ENCODE data around the gene CRYGN. TPM values are rescaled to one million over a fixed set of nuclear protein-coding genes. Genes with fewer than 3 reads are reported as not detected.

The CRYGN gene
- total RNA-seq, 1 donor from 2014 or later: 0.16 TPM

GRCh38 chr7:151399906-151400305 lies 40.0 kb downstream of the CRYGN start:
- TF ChIP-seq CTCF (conservative IDR thresholded peaks at IDR 0.05): no peak
- DNase-seq (ENCODE audit: low read depth, low spot score): no peak
- Mint-ChIP-seq H3K27ac (ENCODE audit: unreplicated experiment) (no peak overlapping the region), H3K4me3 (no peak overlapping the region), H3K27me3 (ENCODE audit: low read depth) (no peaks in the 10 kb centered on the region), H3K9me3 (peaks cover 5% of the 10 kb centered on the region), H3K36me3 (ENCODE audit: low read depth) (peaks cover 13% of the 10 kb centered on the region), H3K4me1 (peaks cover 18% of the 10 kb centered on the region)

- no peak for DNase-seq (ENCODE audit: low read depth, low spot score)
- no peak overlapping the region for H3K4me3 Mint-ChIP-seq
- peaks cover 13% of the 10 kb centered on the region for H3K36me3 Mint-ChIP-seq (ENCODE audit: low read depth)
- TF ChIP-seq CTCF (conservative IDR thresholded peaks at IDR 0.05): no peak
- H3K27ac Mint-ChIP-seq (ENCODE audit: unreplicated experiment): no peak overlapping the region
- H3K9me3 Mint-ChIP-seq: peaks cover 5% of the 10 kb centered on the region
- peaks cover 18% of the 10 kb centered on the region for H3K4me1 Mint-ChIP-seq
- no peaks in the 10 kb centered on the region for H3K27me3 Mint-ChIP-seq (ENCODE audit: low read depth)
These were observed 40.7 kb downstream of the CRYGN start for GRCh38 chr7:151399305-151399601.

GRCh38 chr7:151398446-151399304 lies 41.3 kb downstream of the CRYGN start:
- DNase-seq (ENCODE audit: low read depth, low spot score): no peak
- Mint-ChIP-seq H3K27me3 (ENCODE audit: low read depth) (no peaks in the 10 kb centered on the region), H3K4me3 (no peak overlapping the region), H3K36me3 (ENCODE audit: low read depth) (peaks cover 13% of the 10 kb centered on the region), H3K4me1 (peaks cover 14% of the 10 kb centered on the region), H3K9me3 (peaks cover 5% of the 10 kb centered on the region), H3K27ac (ENCODE audit: unreplicated experiment) (no peak overlapping the region)
- no peak for TF ChIP-seq CTCF (conservative IDR thresholded peaks at IDR 0.05)

GRCh38 chr7:151397026-151397425 lies 42.9 kb downstream of the CRYGN start:
- Mint-ChIP-seq H3K36me3 (ENCODE audit: low read depth) (peaks cover 11% of the 10 kb centered on the region), H3K4me1 (peaks cover 11% of the 10 kb centered on the region), H3K27ac (ENCODE audit: unreplicated experiment) (no peak overlapping the region), H3K4me3 (no peak overlapping the region), H3K27me3 (ENCODE audit: low read depth) (no peaks in the 10 kb centered on the region), H3K9me3 (peaks cover 5% of the 10 kb centered on the region)
- no peak for TF ChIP-seq CTCF (conservative IDR thresholded peaks at IDR 0.05)
- DNase-seq (ENCODE audit: low read depth, low spot score): no peak

GRCh38 chr7:151396328-151396970 lies 43.5 kb downstream of the CRYGN start:
- Mint-ChIP-seq H3K27me3 (ENCODE audit: low read depth) (no peaks in the 10 kb centered on the region), H3K4me1 (peaks cover 9% of the 10 kb centered on the region), H3K9me3 (peaks cover 5% of the 10 kb centered on the region), H3K27ac (ENCODE audit: unreplicated experiment) (no peak overlapping the region), H3K4me3 (no peak overlapping the region), H3K36me3 (ENCODE audit: low read depth) (peaks cover 11% of the 10 kb centered on the region)
- DNase-seq (ENCODE audit: low read depth, low spot score): no peak
- TF ChIP-seq CTCF (conservative IDR thresholded peaks at IDR 0.05): no peak

All from neural crest cell (in vitro differentiated cells).